ENCODE measurements around the gene AREL1. TPM values are rescaled to one million over a fixed set of nuclear protein-coding genes. Genes with fewer than 3 reads are reported as not detected.

The AREL1 gene
- polyA plus RNA-seq, 1 donor (not counting 4 experiments of a cell fraction or from before 2014, with no cell fraction given), result 31.2 TPM

DNA sequence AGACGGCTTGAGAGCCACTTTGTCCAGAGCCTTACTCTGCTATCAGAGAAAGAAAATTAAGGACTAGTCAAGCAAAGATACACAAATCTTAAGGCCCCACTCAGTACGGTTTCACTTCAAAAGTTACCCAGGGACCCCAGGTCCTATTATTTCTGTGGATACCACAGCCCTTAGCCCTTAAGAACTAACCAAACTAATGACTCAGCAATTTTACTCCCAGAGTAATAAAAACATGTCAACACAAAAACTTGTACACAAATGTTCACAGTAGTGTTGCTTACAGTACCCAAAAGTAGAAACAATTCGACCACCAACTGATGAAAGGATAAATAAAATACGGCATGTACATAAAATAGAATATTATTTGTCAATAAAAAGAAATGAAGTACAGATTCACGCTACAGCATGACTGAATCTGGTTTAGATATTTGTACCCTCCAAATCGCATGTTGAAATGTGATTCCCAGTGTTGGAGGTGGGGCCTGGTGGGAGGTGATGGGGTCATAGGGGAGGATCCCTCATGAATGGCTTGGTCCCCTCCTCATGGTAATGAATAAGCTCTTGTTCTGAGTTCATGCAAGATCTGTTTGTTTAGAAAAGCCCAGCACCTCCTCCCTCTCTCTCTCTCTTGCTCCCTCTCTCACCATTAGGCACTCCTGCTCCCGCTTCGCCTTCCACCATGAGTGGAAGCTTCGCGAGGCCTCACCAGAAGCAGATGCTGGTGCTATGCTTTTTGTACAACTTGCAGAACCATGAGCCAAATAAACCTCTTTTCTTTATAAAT lies 30.5 kb downstream of the AREL1 start:
- Histone ChIP-seq H3K27ac (ENCODE audit: control insufficient read depth, insufficient read depth, low read length) (no peak overlapping the region), H3K9me3 (ENCODE audit: control insufficient read depth, low read depth, low read length) (no peaks in the 10 kb centered on the region), H3K9me1 (ENCODE audit: control insufficient read depth, extremely low read depth, insufficient read depth, low read length) (no peaks in the 10 kb centered on the region), H2AFZ (ENCODE audit: control insufficient read depth, low read length) (no peak overlapping the region), H3K4me3 (ENCODE audit: control insufficient read depth in 2 of 3, extremely low read depth in 1 of 3, insufficient read depth in 2 of 3, low read depth in 1 of 3, low read length in 3 of 3) (no peak overlapping the region), H3K36me3 (ENCODE audit: control insufficient read depth in 2 of 2, extremely low read depth in 1 of 2, insufficient read depth in 2 of 2, low read length in 2 of 2) (peaks cover 13 to 34% of the 10 kb centered on the region in 2 experiments), H3K4me1 (ENCODE audit: control insufficient read depth, extremely low read depth, insufficient read depth, low read length) (no peaks in the 10 kb centered on the region), H4K20me1 (ENCODE audit: control insufficient read depth, extremely low read depth, insufficient read depth, low read length) (no peaks in the 10 kb centered on the region), H3K9ac (ENCODE audit: control insufficient read depth, extremely low read depth, insufficient read depth, low read length) (no peak overlapping the region), H3K27me3 (ENCODE audit: control insufficient read depth, extremely low read depth, insufficient read depth, low read length) (no peaks in the 10 kb centered on the region), H3K4me2 (ENCODE audit: control insufficient read depth, extremely low read depth, insufficient read depth, low read depth, low read length) (no peak overlapping the region), H3K79me2 (ENCODE audit: control insufficient read depth, insufficient read depth, low read length) (no peaks in the 10 kb centered on the region)
- TF ChIP-seq, protein P1, sequence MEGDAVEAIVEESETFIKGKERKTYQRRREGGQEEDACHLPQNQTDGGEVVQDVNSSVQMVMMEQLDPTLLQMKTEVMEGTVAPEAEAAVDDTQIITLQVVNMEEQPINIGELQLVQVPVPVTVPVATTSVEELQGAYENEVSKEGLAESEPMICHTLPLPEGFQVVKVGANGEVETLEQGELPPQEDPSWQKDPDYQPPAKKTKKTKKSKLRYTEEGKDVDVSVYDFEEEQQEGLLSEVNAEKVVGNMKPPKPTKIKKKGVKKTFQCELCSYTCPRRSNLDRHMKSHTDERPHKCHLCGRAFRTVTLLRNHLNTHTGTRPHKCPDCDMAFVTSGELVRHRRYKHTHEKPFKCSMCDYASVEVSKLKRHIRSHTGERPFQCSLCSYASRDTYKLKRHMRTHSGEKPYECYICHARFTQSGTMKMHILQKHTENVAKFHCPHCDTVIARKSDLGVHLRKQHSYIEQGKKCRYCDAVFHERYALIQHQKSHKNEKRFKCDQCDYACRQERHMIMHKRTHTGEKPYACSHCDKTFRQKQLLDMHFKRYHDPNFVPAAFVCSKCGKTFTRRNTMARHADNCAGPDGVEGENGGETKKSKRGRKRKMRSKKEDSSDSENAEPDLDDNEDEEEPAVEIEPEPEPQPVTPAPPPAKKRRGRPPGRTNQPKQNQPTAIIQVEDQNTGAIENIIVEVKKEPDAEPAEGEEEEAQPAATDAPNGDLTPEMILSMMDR (optimal IDR thresholded peaks at IDR 0.05 in 1 of 3, IDR thresholded peaks at IDR 0.05 in 1 of 3, conservative IDR thresholded peaks at IDR 0.05 in 1 of 3; ENCODE audit: extremely low read depth in 1 of 3, insufficient read depth in 2 of 3, low read length in 3 of 3), result no peak
- TF ChIP-seq EZH2 (IDR thresholded peaks at IDR 0.05; ENCODE audit: low read length), result no peak
- DNase-seq (ENCODE audit: low read depth, low spot score) (no peak), FAIRE-seq (no peak)
- dilution Hi-C loops (cut with MboI; ENCODE audit: extremely low pct_ligation_motif_present, low sequenced_read_pairs), result no loop called here

DNA sequence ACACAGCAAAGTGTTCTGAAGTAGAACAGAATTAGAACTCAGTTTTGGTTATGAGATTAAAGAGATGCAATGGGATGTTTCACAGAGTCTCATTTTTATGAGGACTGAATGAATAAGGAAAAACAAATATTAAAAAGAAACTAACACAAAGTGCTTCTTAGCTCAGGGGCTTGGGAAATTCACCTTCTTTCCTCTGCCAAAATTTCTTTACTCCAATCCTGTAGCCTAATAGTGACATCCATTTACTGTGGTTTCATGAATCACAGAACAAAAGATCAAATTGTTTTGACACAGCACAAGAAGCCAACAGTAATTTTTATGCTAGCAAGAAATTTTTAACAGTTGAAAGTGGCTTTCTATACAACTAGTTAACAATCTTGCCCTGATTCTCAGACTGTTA lies 37.7 kb downstream of the AREL1 start:
- no peak for DNase-seq (ENCODE audit: low read depth, low spot score)
- FAIRE-seq, result no peak
- Histone ChIP-seq H3K9ac (ENCODE audit: control insufficient read depth, extremely low read depth, insufficient read depth, low read length) (no peak overlapping the region), H3K79me2 (ENCODE audit: control insufficient read depth, insufficient read depth, low read length) (no peaks in the 10 kb centered on the region), H2AFZ (ENCODE audit: control insufficient read depth, low read length) (no peak overlapping the region), H3K36me3 (ENCODE audit: control insufficient read depth in 2 of 2, extremely low read depth in 1 of 2, insufficient read depth in 2 of 2, low read length in 2 of 2) (peaks cover 18 to 36% of the 10 kb centered on the region in 2 experiments), H3K27me3 (ENCODE audit: control insufficient read depth, extremely low read depth, insufficient read depth, low read length) (no peaks in the 10 kb centered on the region), H3K9me1 (ENCODE audit: control insufficient read depth, extremely low read depth, insufficient read depth, low read length) (no peaks in the 10 kb centered on the region), H3K4me1 (ENCODE audit: control insufficient read depth, extremely low read depth, insufficient read depth, low read length) (peaks cover 17% of the 10 kb centered on the region), H3K27ac (ENCODE audit: control insufficient read depth, insufficient read depth, low read length) (no peak overlapping the region), H3K4me3 (ENCODE audit: control insufficient read depth in 2 of 3, extremely low read depth in 1 of 3, insufficient read depth in 2 of 3, low read depth in 1 of 3, low read length in 3 of 3) (no peak overlapping the region), H4K20me1 (ENCODE audit: control insufficient read depth, extremely low read depth, insufficient read depth, low read length) (no peaks in the 10 kb centered on the region), H3K9me3 (ENCODE audit: control insufficient read depth, low read depth, low read length) (no peaks in the 10 kb centered on the region), H3K4me2 (ENCODE audit: control insufficient read depth, extremely low read depth, insufficient read depth, low read depth, low read length) (no peak overlapping the region)
- dilution Hi-C loops (cut with MboI; ENCODE audit: extremely low pct_ligation_motif_present, low sequenced_read_pairs), result no loop called here
- TF ChIP-seq, protein P1 (optimal IDR thresholded peaks at IDR 0.05 in 1 of 3, IDR thresholded peaks at IDR 0.05 in 1 of 3, conservative IDR thresholded peaks at IDR 0.05 in 1 of 3; ENCODE audit: extremely low read depth in 1 of 3, insufficient read depth in 2 of 3, low read length in 3 of 3), result no peak
- no peak for TF ChIP-seq EZH2 (IDR thresholded peaks at IDR 0.05; ENCODE audit: low read length)

Measured in keratinocyte (primary cell).